Endothelial cell of umbilical vein (primary cell): ENCODE results near the gene SLC35F3. TPM values are rescaled to one million over a fixed set of nuclear protein-coding genes. Genes with fewer than 3 reads are reported as not detected.

ENCODE experiments used
- BruUV-seq: library from RNA; stranded (reverse); fragments of 400-500 nt; replicated peaks from 2 replicates; lab custom pipeline; 2021; lab: Mats Ljungman, UMichigan
- CTCF ChIA-PET: fragments of 300-600, 350-600 bp; sonication (Branson Sonifier 250); formaldehyde crosslinking; loops from one replicate; lab custom pipeline; 2021; ENCODE audit warnings: antibody characterized with exemption, inconsistent platforms; lab: Charles Lee
- POLR2A ChIA-PET: fragments of 300-600, 350-600 bp; sonication (Branson Sonifier 250); formaldehyde crosslinking; loops from one replicate; lab custom pipeline; 2021; ENCODE audit warnings: antibody characterized with exemption, inconsistent platforms; lab: Charles Lee
- DNase-seq: peaks from one replicate; pipeline ENCODE4 v3.0.0-alpha.2; 2011; ENCODE audit warnings: low read depth, low spot score
- FAIRE-seq: peaks from 2 replicates; lab custom pipeline; 2011; peaks lifted over from hg19 to GRCh38; lab: Jason Lieb, UNC
- H2AFZ ChIP-seq: 2 replicates; pipeline ENCODE4 v1.6.0; 2012; ENCODE audit warnings: low read depth, low read length, control low read depth, inconsistent platforms
- H3K27ac ChIP-seq: 2 replicates; pipeline ENCODE4 v1.5.1; 2011; ENCODE audit warnings: low read depth, mild to moderate bottlenecking, control low read depth, low read length, moderate library complexity; ENCODE audit not compliant: insufficient read depth
- H3K27me3 ChIP-seq, 2 experiments: 2 replicates each; pipeline versions ENCODE4 v1.6.0 to v1.6.1; 2011; ENCODE audit warnings: low read length in 2 of 2, mixed read lengths in 1 of 2; ENCODE audit not compliant: control insufficient read depth in 2 of 2, insufficient read depth in 2 of 2
- H3K36me3 ChIP-seq, 2 experiments: 2 replicates in 1 of 2; 3 replicates in 1 of 2; pipeline ENCODE4 v1.5.1; 2011; ENCODE audit warnings: low read length in 2 of 2, mild to moderate bottlenecking in 1 of 2, moderate library complexity in 1 of 2; ENCODE audit not compliant: control insufficient read depth in 2 of 2, insufficient read depth in 2 of 2; ENCODE audit errors: extremely low read depth in 1 of 2
- H3K4me1 ChIP-seq: 3 replicates; pipeline ENCODE4 v1.5.1; 2011; ENCODE audit warnings: mild to moderate bottlenecking, low read length; ENCODE audit not compliant: control insufficient read depth, insufficient read depth; ENCODE audit errors: extremely low read depth
- H3K4me2 ChIP-seq: 2 replicates; pipeline ENCODE4 v1.6.1; 2011; ENCODE audit warnings: low read length, control low read depth, mixed read lengths; ENCODE audit not compliant: insufficient read depth
- H3K4me3 ChIP-seq, 3 experiments: fragments of 200-600 bp in 1 of 3; sonication (generic), shearing (Covaris generic) in 1 of 3; replicated peaks in 1 of 3; 2 replicates each; pipeline ENCODE4 v1.5.1; 2011 to 2016; ENCODE audit warnings: control low read depth in 3 of 3, low read length in 3 of 3, mild to moderate bottlenecking in 2 of 3, inconsistent platforms in 1 of 3, low read depth in 1 of 3, moderate library complexity in 1 of 3; ENCODE audit not compliant: insufficient read depth in 1 of 3
- H3K79me2 ChIP-seq: 2 replicates; pipeline ENCODE4 v1.6.0; 2012; ENCODE audit warnings: low read length, inconsistent platforms; ENCODE audit not compliant: control insufficient read depth, insufficient read depth
- H3K9ac ChIP-seq: replicated peaks from 2 replicates; pipeline ENCODE3; 2011; ENCODE audit warnings: low read length, control low read depth; ENCODE audit not compliant: insufficient read depth; ENCODE audit errors: extremely low read depth
- H3K9me1 ChIP-seq: replicated peaks from 3 replicates; pipeline ENCODE4 v1.6.0; 2011; ENCODE audit warnings: mild to moderate bottlenecking, low read length; ENCODE audit not compliant: control insufficient read depth, insufficient read depth; ENCODE audit errors: extremely low read depth
- H3K9me3 ChIP-seq: replicated peaks from 2 replicates; pipeline ENCODE4 v1.5.1; 2012; ENCODE audit warnings: low read length, inconsistent platforms; ENCODE audit not compliant: control insufficient read depth, insufficient read depth
- H4K20me1 ChIP-seq: replicated peaks from 2 replicates; pipeline ENCODE3; 2011; ENCODE audit warnings: mild to moderate bottlenecking, low read length; ENCODE audit not compliant: control insufficient read depth, insufficient read depth; ENCODE audit errors: extremely low read depth
- EZH2 ChIP-seq: IDR thresholded peaks from 2 replicates; pipeline ENCODE4 v1.6.1; 2012; ENCODE audit warnings: borderline replicate concordance, low read depth, mild to moderate bottlenecking, moderate library complexity, low read length, inconsistent platforms; ENCODE audit not compliant: severe bottlenecking
- FOS ChIP-seq: IDR thresholded peaks from 2 replicates; pipeline ENCODE4 v1.6.1; 2011; ENCODE audit warnings: mild to moderate bottlenecking, low read length, moderate library complexity, borderline replicate concordance; ENCODE audit not compliant: insufficient read depth
- GATA2 ChIP-seq: IDR thresholded peaks from 2 replicates; pipeline ENCODE4 v1.7.0; 2011; ENCODE audit warnings: low read depth, mild to moderate bottlenecking, moderate library complexity, mixed read lengths, low read length; ENCODE audit not compliant: insufficient read length, insufficient read depth
- JUN ChIP-seq: IDR thresholded peaks from 2 replicates; pipeline ENCODE4 v1.6.1; 2011; ENCODE audit warnings: borderline replicate concordance, low read depth; ENCODE audit not compliant: insufficient read length, insufficient read depth
- MYC ChIP-seq: IDR thresholded peaks from one replicate; pipeline ENCODE4 v1.6.1; 2011; ENCODE audit warnings: mild to moderate bottlenecking, low read depth, low read length
- POLR2A ChIP-seq: IDR thresholded peaks from 2 replicates; pipeline ENCODE4 v1.6.1; 2012; ENCODE audit warnings: low read depth, mild to moderate bottlenecking, control low read depth, low read length
- POLR2AphosphoS5 ChIP-seq: IDR thresholded peaks from 2 replicates; pipeline ENCODE4 v1.6.1; 2012; ENCODE audit warnings: low read depth, mild to moderate bottlenecking, control low read depth, low read length, moderate library complexity; ENCODE audit not compliant: insufficient read depth
- dilution Hi-C: fragments of 300-500 bp; cut with MboI; formaldehyde crosslinking; loops from one replicate; pipeline ENCODE4 v1.15.0; 2019; ENCODE audit warnings: low sequenced_read_pairs; ENCODE audit not compliant: extremely low pct_ligation_motif_present
- intact Hi-C: fragments of 100-400 bp; cut with micrococcal nuclease; formaldehyde crosslinking; loops from one replicate; pipeline ENCODE4 v1.10.0; 2022
- polyA plus RNA-seq, 4 experiments: library from polyadenylated mRNA; depleted of rRNA in 3 of 4; stranded (reverse) in 3 of 4; unstranded in 1 of 4; fragments of >200 nt; gene quantifications; 2 replicates each; pipeline versions ENCODE4 v1.2.1 to v1.2.3, GENCODE V29; 2011 to 2012; ENCODE audit warnings: missing spikeins in 1 of 4
- total RNA-seq: library from RNA; stranded (reverse); gene quantifications from 2 replicates; pipeline ENCODE4 v1.2.3, GENCODE V29; 2021
- TF ChIP-seq, protein P1 (sequence below): IDR thresholded peaks from 2 replicates; pipeline ENCODE4 v1.6.1; 2011; ENCODE audit not compliant: insufficient read depth, insufficient read length
- TF ChIP-seq, protein P2 (sequence below), 2 donors: IDR thresholded peaks; 1 replicate in 1 of 2; 2 replicates in 1 of 2; pipeline ENCODE4 v1.5.1; 2011; ENCODE audit warnings: low read length in 2 of 2, mild to moderate bottlenecking in 2 of 2, moderate library complexity in 2 of 2, control low read depth in 1 of 2, inconsistent platforms in 1 of 2, low read depth in 1 of 2; ENCODE audit not compliant: insufficient read depth in 1 of 2; ENCODE audit errors: extremely low read depth in 1 of 2

The SLC35F3 gene
- total and polyA plus RNA-seq, 2 donors (not counting 3 experiments of a cell fraction or from before 2014, with no cell fraction given), result not detected

DNA sequence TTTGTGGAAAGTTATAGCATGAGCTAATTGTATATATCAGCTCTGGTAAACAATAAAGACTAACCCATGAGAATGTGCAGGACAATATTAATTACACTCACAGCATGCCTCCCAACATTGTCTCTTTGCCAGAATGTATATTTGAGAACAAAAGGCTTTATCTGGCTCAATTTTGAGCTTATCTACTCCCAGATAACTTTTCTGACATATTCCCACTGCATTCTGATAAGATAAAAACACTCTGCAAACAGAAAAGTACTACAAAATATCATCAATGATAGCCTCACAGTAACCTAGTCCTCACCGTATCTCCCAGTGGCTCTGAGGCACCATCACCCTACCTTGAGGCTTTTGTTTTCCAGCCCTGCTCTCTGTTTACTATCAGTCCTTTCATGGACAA lies 188.6 kb downstream of the SLC35F3 start:
- Histone ChIP-seq H3K79me2 (no peaks in the 10 kb centered on the region), H3K4me3 (no peak overlapping the region), H3K4me1 (no peaks in the 10 kb centered on the region), H3K9ac (no peak overlapping the region), H3K27ac (no peak overlapping the region), H3K36me3 (no peaks in the 10 kb centered on the region), H3K4me2 (no peak overlapping the region), H3K9me3 (no peaks in the 10 kb centered on the region), H4K20me1 (no peaks in the 10 kb centered on the region), H2AFZ (no peak overlapping the region), H3K27me3 (no peaks in the 10 kb centered on the region), H3K9me1 (no peaks in the 10 kb centered on the region)
- ChIA-PET POLR2A (no interaction called here), CTCF (no interaction called here)
- BruUV-seq, result no TSS peak
- no peak for DNase-seq
- no peak for FAIRE-seq
- intact Hi-C loops, result no loop called here
- dilution Hi-C loops, result no loop called here
- no peak for TF ChIP-seq FOS
- no peak for TF ChIP-seq POLR2AphosphoS5
- no peak for TF ChIP-seq POLR2A
- TF ChIP-seq MYC, result no peak
- TF ChIP-seq, protein P1, sequence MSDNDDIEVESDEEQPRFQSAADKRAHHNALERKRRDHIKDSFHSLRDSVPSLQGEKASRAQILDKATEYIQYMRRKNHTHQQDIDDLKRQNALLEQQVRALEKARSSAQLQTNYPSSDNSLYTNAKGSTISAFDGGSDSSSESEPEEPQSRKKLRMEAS, result no peak
- no peak for TF ChIP-seq JUN
- TF ChIP-seq, protein P2, sequence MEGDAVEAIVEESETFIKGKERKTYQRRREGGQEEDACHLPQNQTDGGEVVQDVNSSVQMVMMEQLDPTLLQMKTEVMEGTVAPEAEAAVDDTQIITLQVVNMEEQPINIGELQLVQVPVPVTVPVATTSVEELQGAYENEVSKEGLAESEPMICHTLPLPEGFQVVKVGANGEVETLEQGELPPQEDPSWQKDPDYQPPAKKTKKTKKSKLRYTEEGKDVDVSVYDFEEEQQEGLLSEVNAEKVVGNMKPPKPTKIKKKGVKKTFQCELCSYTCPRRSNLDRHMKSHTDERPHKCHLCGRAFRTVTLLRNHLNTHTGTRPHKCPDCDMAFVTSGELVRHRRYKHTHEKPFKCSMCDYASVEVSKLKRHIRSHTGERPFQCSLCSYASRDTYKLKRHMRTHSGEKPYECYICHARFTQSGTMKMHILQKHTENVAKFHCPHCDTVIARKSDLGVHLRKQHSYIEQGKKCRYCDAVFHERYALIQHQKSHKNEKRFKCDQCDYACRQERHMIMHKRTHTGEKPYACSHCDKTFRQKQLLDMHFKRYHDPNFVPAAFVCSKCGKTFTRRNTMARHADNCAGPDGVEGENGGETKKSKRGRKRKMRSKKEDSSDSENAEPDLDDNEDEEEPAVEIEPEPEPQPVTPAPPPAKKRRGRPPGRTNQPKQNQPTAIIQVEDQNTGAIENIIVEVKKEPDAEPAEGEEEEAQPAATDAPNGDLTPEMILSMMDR (IDR thresholded peaks at IDR 0.05; ENCODE audit: extremely low read depth in 1 of 2, insufficient read depth in 1 of 2, low read depth in 1 of 2, low read length in 2 of 2), result no peak
- TF ChIP-seq EZH2, result no peak
- no peak for TF ChIP-seq GATA2
